NCI-H69 (cell line): ENCODE results near the gene RNF144B.
"Not testable (repeated sequence)": the region's sequence is repeated elsewhere in the genome, so short reads cannot be mapped to it uniquely, and the experiment has no call there.

Source experiments
- DNase-seq: peaks from one replicate; lab custom pipeline; 2025; lab: John Stamatoyannopoulos, UW

RNF144B gene

GRCh38 chr6:18445228-18445627 lies 58.1 kb downstream of the RNF144B start:
- no peak for DNase-seq

- no peak for DNase-seq
Measured at GRCh38 chr6:18446771-18447170, 59.6 kb downstream of the RNF144B start.

- no peak for DNase-seq
Measured at GRCh38 chr6:18447552-18447951, 60.4 kb downstream of the RNF144B start.

- DNase-seq, result peak; percentile 10
Measured at GRCh38 chr6:18451756-18452155, 64.6 kb downstream of the RNF144B start.

- no peak for DNase-seq
Measured at GRCh38 chr6:18454446-18454845, 67.3 kb downstream of the RNF144B start.

- DNase-seq, result no peak
Measured at GRCh38 chr6:18457065-18457737, 70.1 kb downstream of the RNF144B start.

GRCh38 chr6:18458086-18458485 lies 70.9 kb downstream of the RNF144B start:
- DNase-seq, result not testable (repeated sequence)

GRCh38 chr6:18463429-18463828 lies 76.3 kb downstream of the RNF144B start:
- DNase-seq, result no peak

GRCh38 chr6:18464176-18464575 lies 77.0 kb downstream of the RNF144B start:
- DNase-seq, result peak; percentile 77

- DNase-seq, result peak; percentile 97
Measured at GRCh38 chr6:18465410-18466154, 78.4 kb downstream of the RNF144B start.

- DNase-seq, result no peak
Measured at GRCh38 chr6:18467741-18468502, 80.8 kb downstream of the RNF144B start.

- no peak for DNase-seq
Measured at GRCh38 chr6:18468503-18468843, 81.3 kb downstream of the RNF144B start.

- no peak for DNase-seq
Measured at GRCh38 chr6:18469536-18469935, 82.4 kb downstream of the RNF144B start.

GRCh38 chr6:18471232-18471964 lies 84.2 kb downstream of the RNF144B start:
- no peak for DNase-seq

GRCh38 chr6:18472941-18473340 lies 85.8 kb downstream of the RNF144B start:
- no peak for DNase-seq

GRCh38 chr6:18473755-18474154 lies 86.6 kb downstream of the RNF144B start:
- DNase-seq, result no peak

- DNase-seq, result peak; percentile 53
Measured at GRCh38 chr6:18477301-18477941, 90.3 kb downstream of the RNF144B start.

- DNase-seq, result no peak
Measured at GRCh38 chr6:18478610-18479009, 91.5 kb downstream of the RNF144B start.

- DNase-seq, result no peak
Measured at GRCh38 chr6:18481870-18482269, 94.7 kb downstream of the RNF144B start.

- no peak for DNase-seq
Measured at GRCh38 chr6:18485660-18486435, 98.7 kb downstream of the RNF144B start.

GRCh38 chr6:18488004-18488403 lies 100.9 kb downstream of the RNF144B start:
- no peak for DNase-seq
